HS-27A (cell line): ENCODE data around the gene STMND1.

Experiments
- DNase-seq: peaks from one replicate; pipeline ENCODE4 v3.0.0-alpha.2; 2012; ENCODE audit warnings: low read depth, missing footprints

The STMND1 gene

DNA sequence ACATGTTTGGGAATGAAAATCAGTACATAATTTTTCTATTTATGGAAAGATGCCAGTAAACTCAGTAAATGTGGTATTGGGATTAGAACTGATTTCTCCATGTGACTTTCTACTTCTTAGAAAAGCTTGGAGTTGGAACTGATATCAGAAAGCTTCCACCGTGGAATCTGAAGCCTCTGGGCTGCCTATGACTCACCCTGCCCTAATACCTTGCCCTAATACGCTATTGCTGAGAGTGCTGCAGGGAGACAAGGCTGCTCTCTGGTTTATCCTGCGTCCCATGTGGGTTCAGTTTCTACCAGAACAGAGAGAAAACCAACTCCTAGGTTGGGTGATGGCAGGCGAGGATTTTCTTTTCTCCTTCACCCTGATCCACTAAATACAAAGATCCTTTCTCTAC is 3.3 kb upstream of the STMND1 start:
- peak; percentile 45 for DNase-seq

GRCh38 chr6:17099401-17100059 is 2.3 kb upstream of the STMND1 start:
- DNase-seq = no peak

- no peak for DNase-seq
Observed at GRCh38 chr6:17100806-17101205, 1.0 kb upstream of the STMND1 start.

- DNase-seq = no peak
Observed at GRCh38 chr6:17102258-17102870, 514 bp downstream of the STMND1 start.

- DNase-seq = no peak
Observed at GRCh38 chr6:17103715-17104114, 1.9 kb downstream of the STMND1 start.

DNA sequence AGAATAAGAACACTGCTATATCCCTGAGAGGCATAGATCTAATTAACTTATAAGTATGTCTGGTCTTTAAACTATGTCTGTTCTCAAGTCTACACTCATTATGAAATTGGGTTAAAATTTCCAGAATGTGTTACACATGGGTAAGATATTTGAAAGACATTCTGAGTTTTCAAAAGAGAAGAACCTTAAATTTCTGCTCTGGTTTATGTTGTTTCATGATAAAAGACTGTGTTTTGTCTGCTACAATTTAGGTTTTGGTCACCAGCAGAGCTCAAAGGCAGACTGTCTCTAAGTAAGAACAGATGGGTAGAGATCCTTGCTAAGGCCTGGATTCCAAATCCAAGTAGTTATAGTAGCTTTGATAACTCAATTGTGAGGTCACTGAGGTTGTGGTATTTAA is 6.0 kb downstream of the STMND1 start:
- no peak for DNase-seq

- peak; percentile 90 for DNase-seq
Observed at GRCh38 chr6:17115251-17116116, 13.6 kb downstream of the STMND1 start.

- DNase-seq = no peak
Observed at GRCh38 chr6:17116117-17116440, 14.2 kb downstream of the STMND1 start.

- DNase-seq = no peak
Observed at GRCh38 chr6:17120019-17120418, 18.2 kb downstream of the STMND1 start.

GRCh38 chr6:17125407-17125806 is 23.6 kb downstream of the STMND1 start:
- DNase-seq = no peak

DNA sequence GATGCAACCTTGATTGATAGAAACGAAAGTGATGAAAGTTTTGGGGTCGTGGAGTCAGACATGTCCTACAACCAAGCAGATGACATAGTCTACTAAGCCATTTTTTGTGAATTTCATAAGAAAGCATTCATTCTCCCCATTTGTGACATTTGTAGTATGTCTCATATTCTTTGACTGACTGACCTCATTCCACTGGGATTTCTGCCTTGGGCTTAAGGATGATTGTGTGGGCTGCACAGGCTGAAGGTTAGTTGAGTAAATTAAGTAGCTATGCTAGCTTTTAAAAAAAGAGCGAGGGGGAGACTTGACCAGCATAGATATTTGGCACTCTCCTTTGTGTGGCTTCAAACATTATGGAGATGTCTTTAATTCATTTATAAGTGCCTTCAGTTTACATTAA is 28.9 kb downstream of the STMND1 start:
- no peak for DNase-seq

- no peak for DNase-seq
Observed at GRCh38 chr6:17132967-17133366, 31.1 kb downstream of the STMND1 start.

- no peak for DNase-seq
Observed at GRCh38 chr6:17138033-17138432, 36.2 kb downstream of the STMND1 start.

DNA sequence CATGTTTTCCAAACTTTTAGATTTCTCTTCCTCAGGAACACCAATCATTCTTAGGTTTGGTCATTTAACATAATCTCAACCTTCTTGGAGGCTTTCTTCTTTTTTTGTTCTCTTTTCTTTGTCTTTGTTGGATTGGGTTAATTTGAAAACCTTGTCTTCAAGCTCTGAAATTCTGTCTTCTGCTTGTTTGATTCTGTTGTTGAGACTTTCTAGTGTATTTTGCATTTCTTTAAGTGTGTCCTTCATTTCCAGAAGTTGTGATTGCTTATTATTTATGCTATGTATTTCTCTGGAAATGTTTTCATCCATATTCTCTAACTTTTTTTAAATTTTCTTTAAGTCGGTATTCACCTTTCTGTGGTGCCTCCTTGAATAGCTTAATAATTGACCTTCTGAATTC is 42.2 kb downstream of the STMND1 start:
- no peak for DNase-seq

- DNase-seq = no peak
Observed at GRCh38 chr6:17149571-17149970, 47.7 kb downstream of the STMND1 start.

DNA sequence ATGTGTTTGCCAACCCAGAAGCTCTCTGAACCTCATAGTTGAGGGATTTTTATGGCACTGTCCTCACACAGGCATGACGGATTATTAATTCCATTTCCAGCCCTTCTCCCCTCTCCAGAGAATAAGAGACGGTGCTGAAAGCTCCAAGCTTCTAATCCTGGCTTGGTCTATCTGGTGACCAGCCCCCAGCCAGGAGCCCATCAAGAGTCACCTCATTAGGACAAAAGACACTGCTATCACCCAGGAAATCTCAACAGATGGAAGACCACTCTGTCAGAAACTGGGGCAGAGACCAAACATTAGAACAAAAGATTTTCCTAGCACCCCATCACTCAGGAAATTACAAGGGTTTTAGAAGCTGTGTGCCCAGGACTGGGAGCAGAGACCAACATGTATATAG is 48.2 kb downstream of the STMND1 start:
- DNase-seq = no peak

DNA sequence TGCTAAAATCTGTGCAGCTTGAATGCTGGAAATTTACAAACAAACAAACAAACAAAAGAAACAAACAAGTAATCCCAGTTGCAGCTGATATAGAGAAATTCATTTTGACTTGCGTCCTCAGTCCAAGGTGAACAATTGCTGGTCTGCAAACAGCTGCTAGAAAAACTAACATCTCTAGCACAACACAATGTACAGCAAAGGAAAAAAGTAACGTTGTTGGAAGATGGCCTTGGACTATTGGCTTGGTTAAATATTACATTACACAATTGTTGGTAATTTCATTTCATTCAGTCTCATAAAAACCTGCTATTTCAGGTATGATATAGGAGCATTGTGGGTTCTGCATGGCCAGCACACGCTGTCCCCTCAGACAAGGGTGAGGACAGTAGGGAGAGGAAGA is 50.0 kb downstream of the STMND1 start:
- no peak for DNase-seq

DNA sequence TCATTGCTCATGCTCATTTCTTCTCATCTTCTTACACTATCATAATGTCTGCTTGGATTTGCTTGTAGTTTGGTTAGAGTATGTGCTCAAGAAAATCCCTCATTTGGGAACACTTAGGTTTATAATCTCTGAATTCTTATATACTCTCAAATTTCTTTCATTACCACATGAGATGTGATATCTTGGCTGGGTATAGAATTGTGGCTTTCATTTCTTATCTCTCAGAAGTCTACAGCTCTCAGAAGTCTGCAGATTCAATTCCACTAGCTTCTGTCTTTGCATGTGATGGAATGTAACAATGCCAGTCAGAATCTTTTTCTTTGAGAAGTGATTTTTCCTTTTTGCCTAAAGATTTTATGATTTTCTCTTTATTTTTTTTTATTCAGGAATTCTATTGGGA is 50.9 kb downstream of the STMND1 start:
- DNase-seq = no peak

GRCh38 chr6:17156112-17156921 is 54.5 kb downstream of the STMND1 start:
- DNase-seq = peak; percentile 61

DNA sequence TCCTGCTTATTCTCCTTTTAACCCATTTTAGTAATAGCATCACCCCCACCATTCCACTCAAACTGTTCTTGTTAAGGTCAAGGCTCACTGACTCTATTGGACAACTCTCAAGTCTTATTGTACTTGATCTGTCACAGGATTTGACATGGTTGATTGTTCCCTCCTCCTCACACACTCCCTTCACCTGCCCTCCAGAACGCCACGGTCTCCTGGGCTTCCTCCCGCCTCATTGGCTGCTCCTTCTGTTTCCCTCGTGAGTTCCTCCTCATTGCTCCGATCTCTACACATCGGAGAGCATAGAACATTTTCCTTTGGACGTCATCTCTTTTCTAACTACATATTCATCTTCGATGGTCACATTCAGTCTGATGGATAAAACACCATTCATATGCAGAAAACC is 55.1 kb downstream of the STMND1 start:
- no peak for DNase-seq

DNA sequence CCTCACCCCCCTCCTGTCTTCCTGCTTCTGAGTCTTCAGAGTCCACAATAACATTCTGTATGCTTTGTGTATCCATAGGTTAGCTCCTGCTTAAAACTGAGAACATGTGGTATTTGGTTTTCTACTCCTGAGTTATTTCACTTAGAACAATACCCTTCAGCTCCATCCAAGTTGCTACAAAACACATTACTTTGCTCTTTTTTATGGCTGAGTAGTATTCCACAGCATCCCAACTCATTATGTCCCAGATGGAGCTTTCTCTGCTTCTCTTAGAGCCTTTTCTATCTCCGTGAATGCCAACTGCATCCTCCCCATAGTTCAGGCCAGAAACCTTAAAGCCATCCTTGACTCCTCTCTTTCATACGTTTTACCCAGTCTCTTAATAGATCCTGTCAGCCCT is 55.8 kb downstream of the STMND1 start:
- DNase-seq = no peak

DNA sequence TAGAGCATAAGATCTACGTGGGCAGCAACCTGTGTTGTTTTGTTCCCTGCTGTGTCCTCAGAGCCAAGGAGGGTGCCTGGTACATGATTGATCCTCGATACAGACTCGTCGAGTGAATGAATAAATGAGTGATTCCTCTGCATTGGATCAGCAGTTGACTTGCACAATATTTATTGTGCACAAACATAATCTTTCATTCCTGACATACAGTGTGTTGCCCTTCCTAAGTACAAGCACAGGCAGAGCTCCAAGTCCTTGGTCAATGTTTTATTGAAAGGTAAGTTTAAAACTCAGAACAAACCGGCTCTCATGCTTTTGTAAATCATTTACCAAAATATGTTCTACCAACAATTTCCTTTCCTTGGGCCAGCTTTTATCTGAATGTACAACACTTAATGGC is 57.4 kb downstream of the STMND1 start:
- DNase-seq = no peak

GRCh38 chr6:17161076-17161475 is 59.2 kb downstream of the STMND1 start:
- no peak for DNase-seq
